ENCODE data around the gene ANKK1. TPM values are rescaled to one million over a fixed set of nuclear protein-coding genes. Genes with fewer than 3 reads are reported as not detected.

The ANKK1 gene
- total and polyA plus RNA-seq, 9 of the 15 experiments (the other 6 are each of a cell fraction or from before 2014, with no cell fraction given) = not detected

DNA sequence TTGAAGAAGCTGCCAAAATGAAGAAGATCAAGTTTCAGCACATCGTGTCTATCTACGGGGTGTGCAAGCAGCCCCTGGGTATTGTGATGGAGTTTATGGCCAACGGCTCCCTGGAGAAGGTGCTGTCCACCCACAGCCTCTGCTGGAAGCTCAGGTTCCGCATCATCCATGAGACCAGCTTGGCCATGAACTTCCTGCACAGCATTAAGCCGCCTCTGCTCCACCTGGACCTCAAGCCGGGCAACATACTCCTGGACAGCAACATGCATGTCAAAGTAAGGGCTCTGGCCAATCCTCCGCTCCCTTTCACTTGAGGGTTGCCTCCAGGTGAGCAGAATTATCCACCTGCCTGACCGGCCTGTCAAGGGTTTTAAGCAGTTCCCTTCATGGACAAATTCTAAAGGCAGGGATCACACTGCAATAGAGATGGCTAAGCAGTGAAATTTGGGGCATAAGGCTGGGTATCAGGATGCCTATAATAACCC is 6.0 kb downstream of the ANKK1 start (continued):
- TF ChIP-seq, protein P1, sequence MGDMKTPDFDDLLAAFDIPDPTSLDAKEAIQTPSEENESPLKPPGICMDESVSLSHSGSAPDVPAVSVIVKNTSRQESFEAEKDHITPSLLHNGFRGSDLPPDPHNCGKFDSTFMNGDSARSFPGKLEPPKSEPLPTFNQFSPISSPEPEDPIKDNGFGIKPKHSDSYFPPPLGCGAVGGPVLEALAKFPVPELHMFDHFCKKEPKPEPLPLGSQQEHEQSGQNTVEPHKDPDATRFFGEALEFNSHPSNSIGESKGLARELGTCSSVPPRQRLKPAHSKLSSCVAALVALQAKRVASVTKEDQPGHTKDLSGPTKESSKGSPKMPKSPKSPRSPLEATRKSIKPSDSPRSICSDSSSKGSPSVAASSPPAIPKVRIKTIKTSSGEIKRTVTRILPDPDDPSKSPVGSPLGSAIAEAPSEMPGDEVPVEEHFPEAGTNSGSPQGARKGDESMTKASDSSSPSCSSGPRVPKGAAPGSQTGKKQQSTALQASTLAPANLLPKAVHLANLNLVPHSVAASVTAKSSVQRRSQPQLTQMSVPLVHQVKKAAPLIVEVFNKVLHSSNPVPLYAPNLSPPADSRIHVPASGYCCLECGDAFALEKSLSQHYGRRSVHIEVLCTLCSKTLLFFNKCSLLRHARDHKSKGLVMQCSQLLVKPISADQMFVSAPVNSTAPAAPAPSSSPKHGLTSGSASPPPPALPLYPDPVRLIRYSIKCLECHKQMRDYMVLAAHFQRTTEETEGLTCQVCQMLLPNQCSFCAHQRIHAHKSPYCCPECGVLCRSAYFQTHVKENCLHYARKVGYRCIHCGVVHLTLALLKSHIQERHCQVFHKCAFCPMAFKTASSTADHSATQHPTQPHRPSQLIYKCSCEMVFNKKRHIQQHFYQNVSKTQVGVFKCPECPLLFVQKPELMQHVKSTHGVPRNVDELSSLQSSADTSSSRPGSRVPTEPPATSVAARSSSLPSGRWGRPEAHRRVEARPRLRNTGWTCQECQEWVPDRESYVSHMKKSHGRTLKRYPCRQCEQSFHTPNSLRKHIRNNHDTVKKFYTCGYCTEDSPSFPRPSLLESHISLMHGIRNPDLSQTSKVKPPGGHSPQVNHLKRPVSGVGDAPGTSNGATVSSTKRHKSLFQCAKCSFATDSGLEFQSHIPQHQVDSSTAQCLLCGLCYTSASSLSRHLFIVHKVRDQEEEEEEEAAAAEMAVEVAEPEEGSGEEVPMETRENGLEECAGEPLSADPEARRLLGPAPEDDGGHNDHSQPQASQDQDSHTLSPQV (IDR thresholded peaks at IDR 0.05) = no peak
- TF ChIP-seq PTBP1 (IDR thresholded peaks at IDR 0.05; ENCODE audit: low read depth, low read length) (no peak), FOXJ2 (tag; IDR thresholded peaks at IDR 0.05) (no peak)

DNA sequence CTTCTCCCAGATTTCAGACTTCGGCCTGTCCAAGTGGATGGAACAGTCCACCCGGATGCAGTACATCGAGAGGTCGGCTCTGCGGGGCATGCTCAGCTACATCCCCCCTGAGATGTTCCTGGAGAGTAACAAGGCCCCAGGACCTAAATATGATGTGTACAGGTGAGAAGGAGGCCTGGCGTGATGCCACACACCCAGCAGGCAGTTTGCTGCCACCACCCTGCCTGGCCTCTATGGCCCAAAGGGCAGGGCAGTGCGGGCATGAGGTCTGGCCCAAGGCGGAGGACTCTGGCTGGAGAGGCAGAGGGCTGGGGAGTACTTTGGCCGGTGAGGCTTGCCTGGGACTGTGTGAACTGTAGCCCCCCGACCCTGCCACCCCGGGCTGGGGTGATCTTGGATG is 7.3 kb downstream of the ANKK1 start:
- 0 out of 2 replicates have a peak, but pooled peaks cover 5% of the 10 kb centered on the region for H4K20me1 ChIP-seq (replicated peaks; ENCODE audit: control insufficient read depth, insufficient read depth, low read length)
- no peaks in the 10 kb centered on the region for H3K9me1 ChIP-seq (ENCODE audit: control insufficient read depth, insufficient read depth, low read length)
- H3K4me3 ChIP-seq = no peak overlapping the region
- no peak for DNase-seq (ENCODE audit: extremely low read depth in 1 of 4, low spot score in 3 of 4)
- in situ Hi-C loops (cut with MboI) = no loop called here
- 0 out of 5 replicates have a peak, but pooled peaks cover 0 to 4% of the 10 kb centered on the region in 2 experiments for H3K4me1 ChIP-seq (replicated peaks in 1 of 2; ENCODE audit: control insufficient read depth in 2 of 2, insufficient read depth in 2 of 2, low read length in 2 of 2)
- no peaks in the 10 kb centered on the region for H3K9me3 ChIP-seq (replicated peaks; ENCODE audit: control insufficient read depth, insufficient read depth, low read depth, low read length)
- no peaks in the 10 kb centered on the region for H3K79me2 ChIP-seq (ENCODE audit: control insufficient read depth, insufficient read depth, low read length)
- peaks cover 10 to 49% of the 10 kb centered on the region in 2 experiments; a peak in 4 of 5 replicates for H3K27me3 ChIP-seq (ENCODE audit: control insufficient read depth in 2 of 2, insufficient read depth in 2 of 2, low read length in 2 of 2)
- no peaks in the 10 kb centered on the region for H3K36me3 ChIP-seq (ENCODE audit: control insufficient read depth, insufficient read depth, low read length)
- ChIA-PET CTCF (ENCODE audit: low intra/inter-chr PET ratio) (no interaction called here), POLR2A (no interaction called here)
- no peak for TF ChIP-seq ZC3H11A (IDR thresholded peaks at IDR 0.05; ENCODE audit: low read depth, low read length)
- TF ChIP-seq, protein P2, sequence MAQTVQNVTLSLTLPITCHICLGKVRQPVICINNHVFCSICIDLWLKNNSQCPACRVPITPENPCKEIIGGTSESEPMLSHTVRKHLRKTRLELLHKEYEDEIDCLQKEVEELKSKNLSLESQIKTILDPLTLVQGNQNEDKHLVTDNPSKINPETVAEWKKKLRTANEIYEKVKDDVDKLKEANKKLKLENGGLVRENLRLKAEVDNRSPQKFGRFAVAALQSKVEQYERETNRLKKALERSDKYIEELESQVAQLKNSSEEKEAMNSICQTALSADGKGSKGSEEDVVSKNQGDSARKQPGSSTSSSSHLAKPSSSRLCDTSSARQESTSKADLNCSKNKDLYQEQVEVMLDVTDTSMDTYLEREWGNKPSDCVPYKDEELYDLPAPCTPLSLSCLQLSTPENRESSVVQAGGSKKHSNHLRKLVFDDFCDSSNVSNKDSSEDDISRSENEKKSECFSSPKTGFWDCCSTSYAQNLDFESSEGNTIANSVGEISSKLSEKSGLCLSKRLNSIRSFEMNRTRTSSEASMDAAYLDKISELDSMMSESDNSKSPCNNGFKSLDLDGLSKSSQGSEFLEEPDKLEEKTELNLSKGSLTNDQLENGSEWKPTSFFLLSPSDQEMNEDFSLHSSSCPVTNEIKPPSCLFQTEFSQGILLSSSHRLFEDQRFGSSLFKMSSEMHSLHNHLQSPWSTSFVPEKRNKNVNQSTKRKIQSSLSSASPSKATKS (CRISPR knock-in tag; IDR thresholded peaks at IDR 0.05) = no peak
- ATAC-seq = no peak
- no peak for FAIRE-seq
- WGBS (ENCODE audit: insufficient coverage, low coverage, missing lambda C conversion rate) = under 1% methylated on average over 11 of the region's 11 CpGs
- intact Hi-C loops (cut with micrococcal nuclease) = no loop called here
- no TSS peak for BruUV-seq (replicated peaks)
- H3K9ac ChIP-seq (ENCODE audit: insufficient read depth in 1 of 2, low read depth in 2 of 2, low read length in 2 of 2) = no peak overlapping the region
- H2AFZ ChIP-seq (ENCODE audit: low read depth, low read length) = no peak overlapping the region
- H3K27ac ChIP-seq (ENCODE audit: extremely low read depth, low read depth, low read length) = no peak overlapping the region
- no peak overlapping the region for H3K4me2 ChIP-seq (ENCODE audit: insufficient read depth, low read length)
